Liver (tissue), 3 donors: ENCODE measurements around the gene CES1.
"Not testable (repeated sequence)": the region's sequence is repeated elsewhere in the genome, so short reads cannot be mapped to it uniquely, and the experiment has no call there.

Experiments used
- CTCF ChIP-seq: fragments of 150-350 bp; IDR thresholded peaks from 2 replicates; pipeline ENCODE4 v1.5.1; 2017; ENCODE audit warnings: improper control_type of control experiment, low read depth, low read length; ENCODE audit not compliant: missing input control
- JUND ChIP-seq, 2 donors: IDR thresholded peaks; 2 replicates each; pipeline ENCODE4 v1.6.1; 2016; ENCODE audit warnings: antibody characterized with exemption in 2 of 2
- REST ChIP-seq: IDR thresholded peaks from 2 replicates; pipeline ENCODE4 v1.6.1; 2016; ENCODE audit warnings: antibody characterized with exemption, mild to moderate bottlenecking
- TAF1 ChIP-seq: conservative IDR thresholded peaks from 2 replicates; pipeline ENCODE4 v1.6.1; 2016; ENCODE audit warnings: antibody characterized with exemption, mild to moderate bottlenecking
- YY1 ChIP-seq: IDR thresholded peaks from 2 replicates; pipeline ENCODE4 v1.6.1; 2016; ENCODE audit warnings: antibody characterized with exemption, mild to moderate bottlenecking
- donor health status: healthy.
- donor health status: healthy.

- TF ChIP-seq CTCF; JUND (IDR thresholded peaks at IDR 0.05); YY1; REST; TAF1: not testable (repeated sequence)
These were observed 3.7 kb downstream of the CES1 start for GRCh38 chr16:55829232-55829631.
